MM.1S (cell line): ENCODE results near the gene TMEM131.

ENCODE experiments used
- CTCF ChIP-seq: fragments of 300-600 bp; sonication (generic); IDR thresholded peaks from 2 replicates; pipeline ENCODE4 v1.5.1; 2016; ENCODE audit warnings: antibody characterized with exemption, low read length, mixed read lengths
- EZH2phosphoT487 ChIP-seq: fragments of 300-600 bp; sonication (generic); IDR thresholded peaks from 2 replicates; pipeline ENCODE4 v1.6.1; 2018; ENCODE audit warnings: antibody characterized with exemption, low read length

GRCh38 chr2:97716695-97717612, 278.8 kb downstream of the TMEM131 start:
- TF ChIP-seq CTCF (no peak), EZH2phosphoT487 (no peak)
